H1 (cell line): ENCODE results near the gene PRSS2. TPM values are rescaled to one million over a fixed set of nuclear protein-coding genes. Genes with fewer than 3 reads are reported as not detected.

Experiments
- CTCF ChIA-PET: fragments of 300-600 bp; sonication (Branson Sonifier 250); formaldehyde crosslinking; loops from one replicate; lab custom pipeline; 2021; ENCODE audit not compliant: partially characterized antibody; lab: Charles Lee
- POLR2A ChIA-PET: fragments of 300-600 bp; sonication (Branson Sonifier 250); formaldehyde crosslinking; loops from one replicate; lab custom pipeline; 2021; ENCODE audit warnings: inconsistent platforms; ENCODE audit not compliant: partially characterized antibody; lab: Charles Lee
- DNase-seq, 2 experiments: peaks; one replicate each; pipeline versions ENCODE4 v3.0.0 to v3.0.0-alpha.2; 2010 to 2022; ENCODE audit warnings: low spot score in 2 of 2, low read depth in 1 of 2, mixed read lengths in 1 of 2
- FAIRE-seq: peaks from 2 replicates; lab custom pipeline; 2011; peaks lifted over from hg19 to GRCh38; lab: Jason Lieb, UNC
- H2AFZ ChIP-seq: 2 replicates; pipeline ENCODE4 v1.8.1; 2012; ENCODE audit warnings: low read length, inconsistent platforms
- H2AK5ac ChIP-seq: 2 replicates; pipeline ENCODE4 v1.6.1; 2013; ENCODE audit warnings: low read depth, low read length
- H2BK120ac ChIP-seq: replicated peaks from 2 replicates; pipeline ENCODE3; 2013; ENCODE audit warnings: low read depth, low read length, inconsistent platforms
- H2BK12ac ChIP-seq: 2 replicates; pipeline ENCODE4 v1.6.1; 2013; ENCODE audit warnings: low read depth, low read length
- H2BK15ac ChIP-seq: 2 replicates; pipeline ENCODE4 v1.6.1; 2013; ENCODE audit warnings: low read length
- H2BK20ac ChIP-seq: 2 replicates; pipeline ENCODE4 v1.6.1; 2013; ENCODE audit warnings: low read length
- H2BK5ac ChIP-seq: 2 replicates; pipeline ENCODE4 v1.6.1; 2013; ENCODE audit warnings: low read depth, low read length
- H3K14ac ChIP-seq: 2 replicates; pipeline ENCODE4 v1.6.1; 2013; ENCODE audit warnings: inconsistent platforms; ENCODE audit not compliant: insufficient read length
- H3K18ac ChIP-seq: 2 replicates; pipeline ENCODE4 v1.6.1; 2013; ENCODE audit warnings: low read length; ENCODE audit errors: extremely low read depth
- H3K23ac ChIP-seq: 2 replicates; pipeline ENCODE4 v1.6.1; 2013; ENCODE audit warnings: inconsistent platforms; ENCODE audit not compliant: insufficient read length
- H3K23me2 ChIP-seq: 2 replicates; pipeline ENCODE4 v1.6.1; 2013; ENCODE audit warnings: low read depth, low read length
- H3K27ac ChIP-seq: 2 replicates; pipeline ENCODE4 v1.6.1; 2011; ENCODE audit warnings: low read depth, low read length, inconsistent platforms
- H3K27me3 ChIP-seq, 4 experiments: replicated peaks in 1 of 4; 1 replicate in 1 of 4; 2 replicates in 3 of 4; pipeline versions ENCODE4 v1.6.1 to v1.8.1; 2011 to 2013; ENCODE audit warnings: low read length in 3 of 4, mild to moderate bottlenecking in 3 of 4, inconsistent platforms in 2 of 4, mixed read lengths in 2 of 4, moderate library complexity in 1 of 4; ENCODE audit not compliant: control insufficient read depth in 3 of 4, insufficient read depth in 3 of 4; ENCODE audit errors: extremely low read depth in 1 of 4
- H3K36me3 ChIP-seq, 4 experiments: 2 replicates each; pipeline versions ENCODE4 v1.6.1 to v1.8.1; 2011 to 2013; ENCODE audit warnings: mild to moderate bottlenecking in 4 of 4, low read length in 3 of 4, moderate library complexity in 2 of 4, control low read depth in 1 of 4, inconsistent platforms in 1 of 4; ENCODE audit not compliant: insufficient read depth in 4 of 4, control insufficient read depth in 2 of 4
- H3K4ac ChIP-seq: replicated peaks from 2 replicates; pipeline ENCODE3; 2013; ENCODE audit warnings: low read length, low read depth, mixed read lengths, inconsistent platforms; ENCODE audit not compliant: insufficient read length
- H3K4me1 ChIP-seq, 4 experiments: replicated peaks in 1 of 4; 1 replicate in 1 of 4; 2 replicates in 3 of 4; pipeline versions ENCODE4 v1.6.1 to v1.8.1; 2011 to 2013; ENCODE audit warnings: low read length in 3 of 4, inconsistent platforms in 2 of 4, mixed read lengths in 1 of 4; ENCODE audit not compliant: insufficient read depth in 4 of 4, control insufficient read depth in 3 of 4
- H3K4me2 ChIP-seq, 2 experiments: 2 replicates each; pipeline versions ENCODE4 v1.6.1 to v1.8.1; 2011 to 2013; ENCODE audit warnings: low read depth in 2 of 2, low read length in 2 of 2, control low read depth in 1 of 2, inconsistent platforms in 1 of 2, mild to moderate bottlenecking in 1 of 2; ENCODE audit not compliant: insufficient read depth in 1 of 2
- H3K4me3 ChIP-seq, 4 experiments: fragments of 200-600, 300-600 bp in 1 of 4; sonication (generic), shearing (Covaris generic), sonication (Bioruptor Twin) in 1 of 4; 2 replicates each; pipeline versions ENCODE4 v1.5.1 to v1.8.1; 2011 to 2016; ENCODE audit warnings: low read length in 4 of 4, low read depth in 3 of 4, control low read depth in 2 of 4, inconsistent platforms in 2 of 4, mild to moderate bottlenecking in 2 of 4, mixed read lengths in 1 of 4, moderate library complexity in 1 of 4; ENCODE audit not compliant: insufficient read depth in 2 of 4; ENCODE audit errors: extremely low read depth in 1 of 4
- H3K56ac ChIP-seq: replicated peaks from 2 replicates; pipeline ENCODE3; 2013; ENCODE audit warnings: low read depth, mild to moderate bottlenecking, mixed read lengths, low read length, inconsistent platforms; ENCODE audit not compliant: insufficient read length
- H3K79me1 ChIP-seq: 2 replicates; pipeline ENCODE4 v1.6.1; 2013; ENCODE audit warnings: low read depth, low read length, control low read depth
- H3K79me2 ChIP-seq, 2 experiments: 2 replicates each; pipeline versions ENCODE4 v1.6.1 to v1.8.1; 2012 to 2013; ENCODE audit warnings: low read length in 2 of 2, mild to moderate bottlenecking in 2 of 2, inconsistent platforms in 1 of 2; ENCODE audit not compliant: insufficient read depth in 2 of 2, control insufficient read depth in 1 of 2
- H3K9ac ChIP-seq, 4 experiments: replicated peaks in 1 of 4; 1 replicate in 1 of 4; 2 replicates in 3 of 4; pipeline versions ENCODE4 v1.6.1 to v1.8.1; 2011 to 2013; ENCODE audit warnings: low read depth in 3 of 4, low read length in 3 of 4, control low read depth in 2 of 4, mild to moderate bottlenecking in 2 of 4, moderate library complexity in 2 of 4, inconsistent platforms in 1 of 4; ENCODE audit errors: extremely low read depth in 1 of 4
- H3K9me3 ChIP-seq, 2 experiments: 2 replicates each; pipeline versions ENCODE4 v1.6.1 to v1.8.1; 2012 to 2013; ENCODE audit warnings: mild to moderate bottlenecking in 2 of 2, moderate library complexity in 2 of 2, control low read depth in 1 of 2, inconsistent platforms in 1 of 2, low read depth in 1 of 2, low read length in 1 of 2, mixed read lengths in 1 of 2; ENCODE audit not compliant: insufficient read depth in 2 of 2
- H4K20me1 ChIP-seq, 2 experiments: replicated peaks in 1 of 2; 2 replicates each; pipeline versions ENCODE3 to v1.8.1; 2011 to 2013; ENCODE audit warnings: inconsistent platforms in 2 of 2, low read length in 2 of 2, mild to moderate bottlenecking in 1 of 2; ENCODE audit not compliant: insufficient read depth in 2 of 2, control insufficient read depth in 1 of 2
- H4K5ac ChIP-seq: 2 replicates; pipeline ENCODE4 v1.6.1; 2013; ENCODE audit warnings: low read length, low read depth, mixed read lengths, inconsistent platforms; ENCODE audit not compliant: insufficient read length
- H4K8ac ChIP-seq: 2 replicates; pipeline ENCODE4 v1.8.0; 2013; ENCODE audit warnings: mild to moderate bottlenecking, moderate library complexity, low read length, inconsistent platforms; ENCODE audit not compliant: insufficient read depth; ENCODE audit errors: extremely low read depth
- H4K91ac ChIP-seq: replicated peaks from 2 replicates; pipeline ENCODE3; 2013; ENCODE audit warnings: low read length, mixed read lengths, inconsistent platforms; ENCODE audit not compliant: insufficient read length
- HDAC6 ChIP-seq: IDR thresholded peaks from one replicate; pipeline ENCODE4 v1.7.1; 2012; ENCODE audit warnings: low read depth, mild to moderate bottlenecking, inconsistent platforms, low read length, moderate library complexity
- JUND ChIP-seq: IDR thresholded peaks from 2 replicates; pipeline ENCODE4 v1.6.1; 2011; ENCODE audit warnings: mild to moderate bottlenecking, improper control_type of control experiment, low read length
- PHF8 ChIP-seq: fragments of 200-600 bp; sonication (generic); conservative IDR thresholded peaks from 2 replicates; pipeline ENCODE4 v1.7.1; 2012; ENCODE audit warnings: low read depth, mild to moderate bottlenecking, inconsistent platforms, low read length, moderate library complexity
- POU5F1 ChIP-seq: IDR thresholded peaks from 2 replicates; pipeline ENCODE4 v1.6.1; 2011; ENCODE audit warnings: low read depth, mild to moderate bottlenecking, low read length, moderate library complexity
- RXRA ChIP-seq: IDR thresholded peaks from 2 replicates; pipeline ENCODE4 v1.6.1; 2011; ENCODE audit warnings: low read depth, mild to moderate bottlenecking, low read length, moderate library complexity; ENCODE audit not compliant: insufficient read depth
- TBP ChIP-seq: IDR thresholded peaks from 2 replicates; pipeline ENCODE4 v1.6.1; 2011; ENCODE audit warnings: low read depth, low read length, improper control_type of control experiment
- WGBS, 2 experiments: shearing (Covaris generic) in 1 of 2; methylation state at CpG; one replicate each; pipeline versions ENCODE4 v1.1.6 to v1.1.7; 2013 to 2015; ENCODE audit warnings: low lambda C conversion rate in 2 of 2, mixed read lengths in 2 of 2, inconsistent platforms in 1 of 2, low coverage in 1 of 2, missing lambda C conversion rate in 1 of 2; ENCODE audit not compliant: insufficient replicate concordance in 2 of 2, insufficient coverage in 1 of 2, insufficient read length in 1 of 2; ENCODE audit errors: extremely low coverage in 1 of 2, missing lambda C conversion rate in 1 of 2; 5-methylcytosine and 5-hydroxymethylcytosine counted together
- polyA plus RNA-seq, 7 experiments: library from polyadenylated mRNA; depleted of rRNA in 3 of 7; stranded (reverse) in 5 of 7; unstranded in 2 of 7; fragments of >200 nt in 5 of 7; fragments of 200-250 nt in 2 of 7; gene quantifications; 1 replicate in 5 of 7; 2 replicates in 1 of 7; 4 replicates in 1 of 7; pipeline versions ENCODE4 v1.2.1 to v1.2.3, GENCODE V29; 2011 to 2013; ENCODE audit warnings: missing spikeins in 2 of 7, mixed read lengths in 2 of 7
- total RNA-seq: library from RNA; stranded (reverse); fragmentation: NEBNext Ultra II Directional; extraction: Animal tissue kit (Norgen Biotek cat#: 25700); gene quantifications from 2 replicates; pipeline ENCODE4 v1.2.1, GENCODE V29; 2021

Gene PRSS2
- total and polyA plus RNA-seq, 2 of the 8 experiments (the other 6 are each of a cell fraction or from before 2014, with no cell fraction given): not detected

- Histone ChIP-seq H4K8ac (no peak overlapping the region), H3K23ac (no peak overlapping the region), H2BK5ac (no peak overlapping the region), H3K27ac (no peak overlapping the region), H4K5ac (no peak overlapping the region), H2BK12ac (no peak overlapping the region), H3K9ac (no peak overlapping the region), H2BK120ac (no peak overlapping the region), H3K27me3 (no peaks in the 10 kb centered on the region), H2AK5ac (no peak overlapping the region), H3K4ac (no peak overlapping the region), H2AFZ (no peak overlapping the region), H3K79me1 (no peaks in the 10 kb centered on the region), H3K79me2 (no peaks in the 10 kb centered on the region), H2BK15ac (no peak overlapping the region), H3K14ac (no peak overlapping the region), H3K4me3 (no peak overlapping the region), H3K18ac (no peak overlapping the region), H2BK20ac (no peak overlapping the region), H3K36me3 (no peaks in the 10 kb centered on the region), H3K56ac (no peak overlapping the region), H3K9me3 (no peaks in the 10 kb centered on the region), H4K20me1 (no peaks in the 10 kb centered on the region), H3K4me2 (no peak overlapping the region), H3K23me2 (no peaks in the 10 kb centered on the region), H3K4me1 (peaks cover 6 to 7% (median 6%) of the 10 kb centered on the region in 4 experiments), H4K91ac (no peak overlapping the region)
- no peak for FAIRE-seq
- ChIA-PET POLR2A (no interaction called here), CTCF (interaction anchor here (0.8 to 24.1 kb wide), 10 partner anchors 10 to 457 kb away, joined by 3 to 430 read pairs (median 4); no protein-coding TSS in a partner anchor)
- 86% methylated on average over 1 of the region's 1 CpG; no CpG with 5 or more reads in 1 of the 2 experiments for WGBS, 2 experiments
- TF ChIP-seq POU5F1: no peak
- no peak for TF ChIP-seq TBP
- no peak for TF ChIP-seq JUND
- TF ChIP-seq HDAC6: no peak
- TF ChIP-seq RXRA: no peak
- TF ChIP-seq PHF8: no peak
- no peak for DNase-seq
Observed at GRCh38 chr7:142790555-142790954, 19.8 kb downstream of the PRSS2 start.
